CD4-positive, CD25-positive, alpha-beta regulatory T cell (primary cell): Measurements from ENCODE around the gene RHOBTB3. TPM values are rescaled to one million over a fixed set of nuclear protein-coding genes. Genes with fewer than 3 reads are reported as not detected.

Source experiments
- ATAC-seq, 2 donors: fragments of 150-1000 bp; cut with Tn5 transposase; one replicate each; pipeline ENCODE4 v1.10.0; 2021; ENCODE audit warnings: low read depth in 2 of 2, moderate number of reproducible peaks in 2 of 2, moderate library complexity in 1 of 2
- DNase-seq, 3 donors: peaks; one replicate each; pipeline versions ENCODE4 v3.0.0 to v3.0.0-alpha.2; 2012 to 2022; ENCODE audit warnings: mixed read lengths in 1 of 3
- H3K27ac ChIP-seq: one replicate; pipeline ENCODE4 v1.7.0; 2013; ENCODE audit warnings: mild to moderate bottlenecking, low read length; ENCODE audit not compliant: insufficient read depth, poor library complexity, severe bottlenecking
- H3K27me3 ChIP-seq: one replicate; pipeline ENCODE4 v1.7.0; 2013; ENCODE audit warnings: low read length; ENCODE audit not compliant: control insufficient read depth, insufficient read depth
- H3K36me3 ChIP-seq: one replicate; pipeline ENCODE4 v1.7.0; 2013; ENCODE audit warnings: mild to moderate bottlenecking, low read length, moderate library complexity; ENCODE audit not compliant: control insufficient read depth, insufficient read depth
- H3K4me1 ChIP-seq: 2 replicates; pipeline ENCODE4 v1.7.0; 2013; ENCODE audit warnings: mild to moderate bottlenecking, low read length; ENCODE audit not compliant: insufficient read depth, control insufficient read depth, poor library complexity, severe bottlenecking
- H3K4me3 ChIP-seq: one replicate; pipeline ENCODE4 v1.7.0; 2013; ENCODE audit warnings: low read depth, mild to moderate bottlenecking, low read length, moderate library complexity
- H3K9me3 ChIP-seq, 2 experiments: 1 replicate in 1 of 2; 2 replicates in 1 of 2; pipeline ENCODE4 v1.7.0; 2013; ENCODE audit warnings: low read length in 2 of 2, mild to moderate bottlenecking in 1 of 2, moderate library complexity in 1 of 2; ENCODE audit not compliant: control insufficient read depth in 2 of 2
- H3K27ac Mint-ChIP-seq, 3 donors: one replicate each; pipeline ENCODE4 v1.8.0; 2020 to 2022; ENCODE audit warnings: mild to moderate bottlenecking in 3 of 3, mixed read lengths in 3 of 3, moderate library complexity in 2 of 3
- H3K27me3 Mint-ChIP-seq: one replicate; pipeline ENCODE4 v1.8.0; 2022; ENCODE audit warnings: mild to moderate bottlenecking, mixed read lengths
- H3K36me3 Mint-ChIP-seq: one replicate; pipeline ENCODE4 v1.8.0; 2020; ENCODE audit warnings: mixed read lengths
- H3K4me1 Mint-ChIP-seq, 4 donors: one replicate each; pipeline ENCODE4 v1.8.0; 2020 to 2022; ENCODE audit warnings: mixed read lengths in 4 of 4, mild to moderate bottlenecking in 1 of 4
- H3K4me3 Mint-ChIP-seq, 4 donors: one replicate each; pipeline ENCODE4 v1.8.0; 2020 to 2022; ENCODE audit warnings: mild to moderate bottlenecking in 4 of 4, mixed read lengths in 4 of 4, moderate library complexity in 3 of 4
- H3K9me3 Mint-ChIP-seq, 7 donors: one replicate each; pipeline ENCODE4 v1.8.0; 2020 to 2022; ENCODE audit warnings: mixed read lengths in 7 of 7, mild to moderate bottlenecking in 3 of 7, moderate library complexity in 2 of 7
- polyA plus RNA-seq, 4 donors: library from polyadenylated mRNA; unstranded; fragments of 300-500 nt; fragmentation: Illumina TruSeq; gene quantifications; one replicate each; pipeline ENCODE4 v1.2.3, GENCODE V29; 2021
- total RNA-seq: library from RNA; stranded (reverse); gene quantifications from one replicate; pipeline ENCODE4 v1.2.3, GENCODE V29; 2022

The RHOBTB3 gene
- total and polyA plus RNA-seq, 5 donors from 2014 or later = 1.4 to 2.8 (median 2.6) TPM

- peaks cover 74% of the 10 kb centered on the region for H3K27me3 Mint-ChIP-seq
- peak overlapping the region in 1 of 3 donors; percentile 67 for H3K27ac Mint-ChIP-seq
- H3K4me3 Mint-ChIP-seq = peak overlapping the region; percentile 51 to 78 (median 70)
- Histone ChIP-seq H3K4me3 (no peak overlapping the region), H3K27ac (no peak overlapping the region), H3K36me3 (no peaks in the 10 kb centered on the region), H3K4me1 (peaks cover 17% of the 10 kb centered on the region), H3K9me3 (no peaks in the 10 kb centered on the region), H3K27me3 (peaks cover 66% of the 10 kb centered on the region)
- peaks cover 7 to 15% (median 9%) of the 10 kb centered on the region in 4 donors for H3K4me1 Mint-ChIP-seq
- H3K36me3 Mint-ChIP-seq = no peaks in the 10 kb centered on the region
- ATAC-seq (peak in 1 of 2 donors; percentile 41), DNase-seq (peak in 2 of 3 donors; percentile 12 to 34)
- no peaks in the 10 kb centered on the region for H3K9me3 Mint-ChIP-seq
Observed at GRCh38 chr5:95731571-95732554, 727 bp downstream of the RHOBTB3 start.

DNA sequence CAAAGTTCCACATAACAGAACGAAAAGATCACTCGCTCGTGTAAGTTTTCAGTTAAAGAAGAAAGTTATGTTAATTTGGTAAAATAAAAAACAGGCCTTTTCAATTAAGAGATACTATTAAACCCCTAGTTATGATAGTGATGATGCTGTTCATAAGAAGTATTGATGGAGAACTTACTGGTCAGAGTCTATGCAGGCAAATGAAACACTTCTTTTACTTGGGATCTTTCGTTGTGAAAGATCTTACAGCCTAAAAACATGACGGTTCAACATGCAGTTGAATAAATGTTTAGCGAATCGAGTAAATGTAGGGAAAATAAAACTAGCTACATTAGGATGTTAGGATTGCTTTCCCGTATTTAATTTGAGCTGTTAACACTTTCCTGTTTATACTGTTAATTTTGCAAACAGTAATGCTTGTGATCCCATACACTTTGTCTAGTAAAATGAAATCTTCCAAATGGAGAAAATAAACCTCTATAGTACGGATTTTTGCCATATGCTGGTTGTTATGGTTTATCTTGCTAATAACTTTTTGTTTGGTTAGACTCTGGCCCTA lies 2.0 kb downstream of the RHOBTB3 start:
- H3K36me3 Mint-ChIP-seq = no peaks in the 10 kb centered on the region
- H3K4me1 ChIP-seq = peaks cover 17% of the 10 kb centered on the region
- no peaks in the 10 kb centered on the region for H3K36me3 ChIP-seq
- no peak overlapping the region for H3K27ac ChIP-seq
- no peak overlapping the region for H3K4me3 ChIP-seq
- H3K9me3 ChIP-seq = no peaks in the 10 kb centered on the region
- no peak for DNase-seq
- H3K4me3 Mint-ChIP-seq = no peak overlapping the region
- H3K27me3 Mint-ChIP-seq = peaks cover 74% of the 10 kb centered on the region
- peaks cover 62% of the 10 kb centered on the region for H3K27me3 ChIP-seq
- peaks cover 7 to 15% (median 9%) of the 10 kb centered on the region in 4 donors for H3K4me1 Mint-ChIP-seq
- no peak for ATAC-seq
- no peak overlapping the region for H3K27ac Mint-ChIP-seq
- H3K9me3 Mint-ChIP-seq = peaks cover 0 to 2% (median 0%) of the 10 kb centered on the region in 7 donors

DNA sequence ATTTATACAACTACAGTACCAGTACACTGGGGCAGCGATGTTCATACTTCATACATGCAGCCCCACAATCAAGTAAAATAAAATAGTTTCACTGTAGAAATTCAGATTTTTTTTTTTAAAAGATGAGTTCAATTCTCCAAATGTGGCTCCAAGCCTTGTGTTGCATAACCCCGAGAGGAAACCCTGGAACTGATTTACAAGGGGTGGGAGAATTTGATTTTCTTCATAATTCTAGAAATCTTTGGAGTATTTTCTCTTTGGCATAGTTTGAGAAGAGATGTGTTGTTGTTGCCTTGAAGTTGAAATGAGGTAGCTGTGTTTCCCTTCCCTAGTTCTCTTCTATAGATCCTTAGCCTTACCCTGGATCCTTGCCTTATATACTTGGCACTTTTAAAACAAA lies 3.1 kb downstream of the RHOBTB3 start:
- Histone ChIP-seq H3K9me3 (no peaks in the 10 kb centered on the region), H3K36me3 (no peaks in the 10 kb centered on the region), H3K4me1 (peaks cover 17% of the 10 kb centered on the region), H3K27ac (no peak overlapping the region), H3K27me3 (peaks cover 60% of the 10 kb centered on the region), H3K4me3 (no peak overlapping the region)
- Mint-ChIP-seq H3K4me3 (no peak overlapping the region), H3K27ac (no peak overlapping the region), H3K36me3 (no peaks in the 10 kb centered on the region), H3K27me3 (peaks cover 82% of the 10 kb centered on the region), H3K4me1 (peaks cover 7 to 15% (median 9%) of the 10 kb centered on the region in 4 donors), H3K9me3 (peaks cover 0 to 2% (median 0%) of the 10 kb centered on the region in 7 donors)
- no peak for DNase-seq
- no peak for ATAC-seq

- peaks cover 7 to 15% (median 9%) of the 10 kb centered on the region in 4 donors for H3K4me1 Mint-ChIP-seq
- no peaks in the 10 kb centered on the region for H3K36me3 Mint-ChIP-seq
- Histone ChIP-seq H3K27me3 (peaks cover 55% of the 10 kb centered on the region), H3K9me3 (no peaks in the 10 kb centered on the region), H3K4me1 (peaks cover 17% of the 10 kb centered on the region), H3K27ac (no peak overlapping the region), H3K36me3 (no peaks in the 10 kb centered on the region), H3K4me3 (no peak overlapping the region)
- H3K27me3 Mint-ChIP-seq = peaks cover 76% of the 10 kb centered on the region
- no peak overlapping the region for H3K27ac Mint-ChIP-seq
- H3K4me3 Mint-ChIP-seq = no peak overlapping the region
- ATAC-seq = no peak
- H3K9me3 Mint-ChIP-seq = peaks cover 0 to 2% (median 0%) of the 10 kb centered on the region in 7 donors
- no peak for DNase-seq
Observed at GRCh38 chr5:95734906-95735305, 3.8 kb downstream of the RHOBTB3 start.

DNA sequence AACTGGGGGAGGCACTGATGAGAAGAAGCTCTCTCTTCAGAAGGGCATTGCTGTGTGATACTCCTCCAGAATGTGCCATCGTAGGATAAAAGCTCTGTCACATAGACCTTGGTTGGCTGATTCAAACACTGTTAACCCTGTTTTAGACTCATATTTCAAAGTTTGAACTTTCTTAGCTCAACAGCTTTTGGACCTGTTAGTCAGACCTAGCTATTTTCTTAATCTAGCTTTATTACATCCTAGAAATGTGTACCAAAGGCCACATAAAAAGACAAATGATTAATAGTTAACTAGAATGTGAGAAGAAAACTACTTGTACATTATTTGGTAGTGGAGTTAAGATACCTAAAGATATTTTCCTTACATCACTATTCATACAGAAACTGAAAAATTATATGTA lies 4.3 kb downstream of the RHOBTB3 start:
- Histone ChIP-seq H3K27me3 (peaks cover 50% of the 10 kb centered on the region), H3K4me1 (peaks cover 17% of the 10 kb centered on the region), H3K36me3 (no peaks in the 10 kb centered on the region), H3K27ac (no peak overlapping the region), H3K9me3 (no peaks in the 10 kb centered on the region), H3K4me3 (no peak overlapping the region)
- H3K27me3 Mint-ChIP-seq = peaks cover 75% of the 10 kb centered on the region
- H3K36me3 Mint-ChIP-seq = no peaks in the 10 kb centered on the region
- H3K4me1 Mint-ChIP-seq = peaks cover 5 to 13% (median 6%) of the 10 kb centered on the region in 4 donors
- ATAC-seq = no peak
- H3K4me3 Mint-ChIP-seq = no peak overlapping the region
- no peak for DNase-seq
- H3K27ac Mint-ChIP-seq = no peak overlapping the region
- H3K9me3 Mint-ChIP-seq = peaks cover 0 to 2% (median 0%) of the 10 kb centered on the region in 7 donors

- Histone ChIP-seq H3K36me3 (no peaks in the 10 kb centered on the region), H3K4me1 (no peaks in the 10 kb centered on the region), H3K27me3 (peaks cover 37% of the 10 kb centered on the region), H3K9me3 (no peaks in the 10 kb centered on the region), H3K4me3 (no peak overlapping the region), H3K27ac (no peak overlapping the region)
- no peak overlapping the region for H3K4me3 Mint-ChIP-seq
- H3K27me3 Mint-ChIP-seq = peaks cover 71% of the 10 kb centered on the region
- peak overlapping the region in 1 of 3 donors; percentile 57 for H3K27ac Mint-ChIP-seq
- ATAC-seq (no peak), DNase-seq (no peak)
- no peaks in the 10 kb centered on the region for H3K4me1 Mint-ChIP-seq
- no peaks in the 10 kb centered on the region for H3K36me3 Mint-ChIP-seq
- H3K9me3 Mint-ChIP-seq = peaks cover 0 to 2% (median 0%) of the 10 kb centered on the region in 7 donors
Observed at GRCh38 chr5:95738072-95738471, 6.9 kb downstream of the RHOBTB3 start.

DNA sequence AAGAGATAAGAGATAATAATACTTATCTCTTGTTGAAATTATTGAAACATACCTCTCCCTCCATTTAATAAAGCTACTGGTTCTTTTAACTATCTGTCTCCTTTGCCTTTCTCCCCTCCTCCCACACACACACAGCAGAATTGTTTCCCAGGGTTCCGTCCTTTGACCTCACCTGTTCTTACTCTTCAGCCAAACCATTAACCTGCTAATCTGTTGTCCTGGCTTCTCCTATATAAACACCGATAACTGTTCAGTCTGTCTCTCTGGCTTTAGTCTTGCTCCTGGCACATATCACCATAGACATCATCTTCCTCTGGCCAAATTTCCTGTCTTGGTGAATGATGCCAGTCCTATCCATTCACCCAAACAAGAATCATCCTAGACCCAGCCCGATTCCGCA lies 7.7 kb downstream of the RHOBTB3 start:
- ATAC-seq (no peak), DNase-seq (no peak)
- H3K36me3 Mint-ChIP-seq = no peaks in the 10 kb centered on the region
- no peak overlapping the region for H3K27ac Mint-ChIP-seq
- Histone ChIP-seq H3K4me1 (no peaks in the 10 kb centered on the region), H3K27me3 (peaks cover 30% of the 10 kb centered on the region), H3K4me3 (no peak overlapping the region), H3K36me3 (no peaks in the 10 kb centered on the region), H3K27ac (no peak overlapping the region), H3K9me3 (no peaks in the 10 kb centered on the region)
- H3K9me3 Mint-ChIP-seq = peaks cover 0 to 2% (median 0%) of the 10 kb centered on the region in 7 donors
- H3K4me1 Mint-ChIP-seq = no peaks in the 10 kb centered on the region
- H3K4me3 Mint-ChIP-seq = no peak overlapping the region
- peaks cover 66% of the 10 kb centered on the region for H3K27me3 Mint-ChIP-seq
